ENCODE data around the gene ACKR4. TPM values are rescaled to one million over a fixed set of nuclear protein-coding genes. Genes with fewer than 3 reads are reported as not detected.
"Not testable (repeated sequence)": the region's sequence is repeated elsewhere in the genome, so short reads cannot be mapped to it uniquely, and the experiment has no call there.

ACKR4 gene
- total RNA-seq, 2 experiments from 2014 or later, result not detected

- Mint-ChIP-seq H3K9me3 (no peaks in the 10 kb centered on the region), H3K4me1 (ENCODE audit: low read depth) (peaks cover 32% of the 10 kb centered on the region), H3K4me3 (no peak overlapping the region), H3K27ac (no peak overlapping the region), H3K27me3 (no peaks in the 10 kb centered on the region), H3K36me3 (ENCODE audit: low read depth) (peaks cover 7% of the 10 kb centered on the region)
- POLR2A ChIA-PET, result no interaction called here
- ATAC-seq, result no peak
- TF ChIP-seq CTCF (IDR thresholded peaks at IDR 0.05), result no peak
- intact Hi-C loops (cut with micrococcal nuclease), result no loop called here
- CTCF ChIA-PET, result interaction anchor here (1.0 to 1.7 kb wide), 2 partner anchors 11 to 88 kb away, joined by 3 to 8 read pairs; no protein-coding TSS in a partner anchor
- DNase-seq, result no peak
Observed at GRCh38 chr3:132553826-132554225, 43.2 kb upstream of the ACKR4 start.

- ChIA-PET CTCF (no interaction called here), POLR2A (no interaction called here)
- H3K36me3 Mint-ChIP-seq (ENCODE audit: low read depth), result peaks cover 5% of the 10 kb centered on the region
- peaks cover 26% of the 10 kb centered on the region for H3K4me1 Mint-ChIP-seq (ENCODE audit: low read depth)
- TF ChIP-seq CTCF (IDR thresholded peaks at IDR 0.05), result no peak
- no peak overlapping the region for H3K27ac Mint-ChIP-seq
- DNase-seq (no peak), ATAC-seq (no peak)
- H3K9me3 Mint-ChIP-seq, result no peaks in the 10 kb centered on the region
- intact Hi-C loops (cut with micrococcal nuclease), result no loop called here
- no peak overlapping the region for H3K4me3 Mint-ChIP-seq
- H3K27me3 Mint-ChIP-seq, result no peaks in the 10 kb centered on the region
Observed at GRCh38 chr3:132554437-132554836, 42.6 kb upstream of the ACKR4 start.

- Mint-ChIP-seq H3K9me3 (no peaks in the 10 kb centered on the region), H3K4me3 (no peak overlapping the region), H3K27ac (no peak overlapping the region), H3K36me3 (ENCODE audit: low read depth) (peaks cover 5% of the 10 kb centered on the region), H3K27me3 (no peaks in the 10 kb centered on the region), H3K4me1 (ENCODE audit: low read depth) (peaks cover 16% of the 10 kb centered on the region)
- ATAC-seq (no peak), DNase-seq (no peak)
- CTCF ChIA-PET, result no interaction called here
- POLR2A ChIA-PET, result no interaction called here
- TF ChIP-seq CTCF (IDR thresholded peaks at IDR 0.05), result no peak
- intact Hi-C loops (cut with micrococcal nuclease), result no loop called here
Observed at GRCh38 chr3:132555306-132556035, 41.6 kb upstream of the ACKR4 start.

GRCh38 chr3:132556036-132556386 lies 41.1 kb upstream of the ACKR4 start:
- H3K27ac Mint-ChIP-seq; POLR2A ChIA-PET; H3K27me3 Mint-ChIP-seq; H3K36me3 Mint-ChIP-seq (ENCODE audit: low read depth); ATAC-seq; DNase-seq; intact Hi-C loops (cut with micrococcal nuclease); H3K4me3 Mint-ChIP-seq; H3K9me3 Mint-ChIP-seq; CTCF ChIA-PET: not testable (repeated sequence)
- peaks cover 10% of the 10 kb centered on the region for H3K4me1 Mint-ChIP-seq (ENCODE audit: low read depth)

GRCh38 chr3:132556508-132557159 lies 40.4 kb upstream of the ACKR4 start:
- no peak for TF ChIP-seq CTCF (IDR thresholded peaks at IDR 0.05)
- Mint-ChIP-seq H3K36me3 (ENCODE audit: low read depth) (peaks cover 5% of the 10 kb centered on the region), H3K27me3 (no peaks in the 10 kb centered on the region), H3K27ac (no peak overlapping the region), H3K4me1 (ENCODE audit: low read depth) (peaks cover 5% of the 10 kb centered on the region), H3K9me3 (no peaks in the 10 kb centered on the region), H3K4me3 (no peak overlapping the region)
- ChIA-PET POLR2A (interaction anchor here (0.6 kb wide), 1 partner anchor 143 kb away, joined by 4 read pairs; no protein-coding TSS in a partner anchor), CTCF (interaction anchor here (1.7 kb wide), 1 partner anchor 87 kb away, joined by 3 read pairs; no protein-coding TSS in a partner anchor)
- no peak for ATAC-seq
- intact Hi-C loops (cut with micrococcal nuclease), result no loop called here
- DNase-seq, result no peak

Measured in activated CD8-positive, alpha-beta T cell treated with anti-CD3 and anti-CD28 coated beads for 36 hours (primary cell).